ENCODE results near the gene ANKRD13B. TPM values are rescaled to one million over a fixed set of nuclear protein-coding genes. Genes with fewer than 3 reads are reported as not detected.

Gene ANKRD13B
- polyA plus RNA-seq, 1 donor: 14.4 TPM

GRCh38 chr17:29581583-29582253 is 11.2 kb upstream of the ANKRD13B start:
- no peak for DNase-seq (ENCODE audit: low read depth)

GRCh38 chr17:29582254-29582765 is 10.6 kb upstream of the ANKRD13B start:
- DNase-seq (ENCODE audit: low read depth): no peak

- DNase-seq (ENCODE audit: low read depth): no peak
These were observed 10.2 kb upstream of the ANKRD13B start for GRCh38 chr17:29582772-29583171.

DNA sequence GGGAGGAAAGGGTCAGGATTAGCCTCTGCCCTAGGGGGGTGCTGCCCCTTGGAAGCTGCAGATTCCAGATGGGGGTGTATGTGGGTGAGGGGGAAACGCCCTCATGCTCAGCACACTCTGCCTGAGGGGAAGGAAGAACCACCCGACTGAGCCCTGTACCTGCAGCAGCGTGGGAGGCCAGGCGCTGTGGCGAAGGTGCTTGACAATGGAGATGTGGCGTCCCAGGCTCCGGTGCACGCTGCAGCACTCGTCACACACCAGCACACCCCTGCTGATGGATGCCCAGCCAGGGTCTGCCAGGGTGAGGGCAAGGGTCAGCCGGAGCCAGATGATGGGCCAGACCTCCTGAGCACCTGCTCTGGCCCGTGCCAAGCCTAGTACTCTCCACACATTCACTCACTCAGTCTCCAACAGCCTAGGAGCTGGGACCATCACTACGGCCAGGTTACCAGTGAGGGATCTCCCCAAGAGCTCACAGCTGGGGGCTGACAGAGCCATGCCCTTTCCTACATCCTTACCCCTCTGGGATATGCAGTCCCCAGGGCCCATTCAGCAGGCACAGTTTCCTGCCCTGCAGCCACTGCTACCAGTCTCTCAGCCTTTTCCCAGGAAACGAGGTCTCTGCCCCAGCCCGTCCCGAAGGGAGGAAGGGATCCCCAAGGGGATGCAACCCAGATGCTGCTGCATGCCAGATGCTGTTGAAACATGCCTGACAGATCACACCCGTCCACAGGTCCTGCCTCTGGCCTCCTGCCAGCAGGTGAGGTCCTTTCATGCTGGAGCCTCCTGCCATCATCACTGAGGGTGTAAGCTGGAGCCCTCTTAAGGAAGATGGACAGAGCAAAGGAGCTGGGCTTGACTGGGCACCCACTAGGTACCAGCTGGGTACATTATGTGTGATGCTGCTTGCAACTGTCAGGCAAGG is 9.3 kb upstream of the ANKRD13B start:
- no peak for DNase-seq (ENCODE audit: low read depth)

DNA sequence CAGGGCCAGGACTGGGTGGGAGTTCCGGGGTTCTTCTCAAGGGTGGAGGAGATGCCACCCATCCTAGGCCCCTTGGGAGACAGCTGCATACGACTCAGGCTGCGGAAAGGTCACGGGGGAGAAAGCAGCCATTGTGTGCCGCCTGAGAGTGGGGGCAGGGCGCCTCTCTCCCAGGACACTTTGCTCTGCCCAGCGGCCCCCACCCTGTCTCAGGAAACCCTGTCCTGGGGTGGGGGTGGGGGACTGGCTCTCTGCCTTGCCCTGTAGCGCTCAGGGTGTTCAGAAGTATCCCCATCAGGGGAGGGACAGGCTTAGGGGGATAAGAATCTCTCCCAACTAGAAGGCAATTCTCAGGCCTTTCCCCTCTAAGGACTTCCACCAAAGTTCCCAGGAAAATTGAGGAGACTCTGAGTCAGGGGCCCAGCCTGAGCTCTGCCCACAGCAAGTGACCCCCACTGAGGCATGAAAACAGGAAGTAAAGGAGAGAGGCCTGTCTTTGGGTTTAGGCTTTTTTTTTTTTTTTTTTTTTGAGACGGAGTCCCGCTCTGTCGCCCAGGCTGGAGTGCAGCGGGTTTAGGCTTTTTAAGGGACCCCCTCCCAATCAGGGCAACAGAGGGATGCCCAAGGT is 8.4 kb upstream of the ANKRD13B start:
- DNase-seq (ENCODE audit: low read depth): no peak

GRCh38 chr17:29585080-29585751 is 7.7 kb upstream of the ANKRD13B start:
- DNase-seq (ENCODE audit: low read depth): no peak

GRCh38 chr17:29586676-29587469 is 6.1 kb upstream of the ANKRD13B start:
- DNase-seq (ENCODE audit: low read depth): no peak

DNA sequence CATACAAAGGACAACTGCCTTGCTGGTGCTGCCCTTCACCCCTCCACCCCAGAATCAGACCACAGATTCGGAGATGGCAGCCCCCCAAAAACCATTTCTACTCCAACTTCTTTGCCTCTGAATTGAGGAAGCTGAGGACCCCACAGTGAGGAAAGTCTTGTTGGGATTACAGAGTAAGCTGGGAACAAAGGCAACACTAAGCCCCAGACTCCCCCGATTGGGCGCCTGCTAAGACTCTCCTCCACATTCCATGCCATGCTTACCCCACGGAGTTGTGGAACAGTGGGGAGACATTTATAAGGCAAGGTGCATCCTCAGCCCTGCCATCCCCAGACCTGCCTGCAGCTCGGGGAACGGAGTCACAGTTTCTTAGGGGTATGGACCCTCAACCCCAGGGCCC is 5.3 kb upstream of the ANKRD13B start:
- DNase-seq (ENCODE audit: low read depth): no peak

DNA sequence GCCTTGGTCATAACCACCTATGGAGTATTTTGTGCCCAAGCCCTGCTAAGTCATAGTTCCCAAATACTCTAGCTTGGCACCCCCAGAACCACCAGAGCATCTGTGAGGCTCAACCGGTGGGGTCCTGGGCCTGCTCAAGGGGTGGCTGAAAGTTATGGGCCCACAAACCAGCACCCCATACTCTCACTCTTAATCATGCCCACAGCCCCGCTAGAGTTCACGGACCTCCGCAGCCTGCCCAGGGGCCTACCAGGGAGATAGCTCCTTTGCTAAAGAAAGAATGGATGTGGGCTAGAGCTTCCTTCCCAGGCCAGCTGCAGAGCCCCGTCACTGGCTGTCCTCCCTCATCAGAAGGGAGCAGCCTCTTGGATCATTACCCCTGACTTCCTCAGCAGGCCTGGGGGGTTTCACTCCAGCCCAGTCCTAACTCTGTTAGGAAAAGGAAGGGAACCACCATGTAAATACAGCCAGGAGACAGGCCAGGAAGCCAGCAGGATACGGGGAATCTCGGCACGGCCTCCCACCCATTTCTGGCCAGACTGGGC is 4.8 kb upstream of the ANKRD13B start:
- DNase-seq (ENCODE audit: low read depth): no peak

DNA sequence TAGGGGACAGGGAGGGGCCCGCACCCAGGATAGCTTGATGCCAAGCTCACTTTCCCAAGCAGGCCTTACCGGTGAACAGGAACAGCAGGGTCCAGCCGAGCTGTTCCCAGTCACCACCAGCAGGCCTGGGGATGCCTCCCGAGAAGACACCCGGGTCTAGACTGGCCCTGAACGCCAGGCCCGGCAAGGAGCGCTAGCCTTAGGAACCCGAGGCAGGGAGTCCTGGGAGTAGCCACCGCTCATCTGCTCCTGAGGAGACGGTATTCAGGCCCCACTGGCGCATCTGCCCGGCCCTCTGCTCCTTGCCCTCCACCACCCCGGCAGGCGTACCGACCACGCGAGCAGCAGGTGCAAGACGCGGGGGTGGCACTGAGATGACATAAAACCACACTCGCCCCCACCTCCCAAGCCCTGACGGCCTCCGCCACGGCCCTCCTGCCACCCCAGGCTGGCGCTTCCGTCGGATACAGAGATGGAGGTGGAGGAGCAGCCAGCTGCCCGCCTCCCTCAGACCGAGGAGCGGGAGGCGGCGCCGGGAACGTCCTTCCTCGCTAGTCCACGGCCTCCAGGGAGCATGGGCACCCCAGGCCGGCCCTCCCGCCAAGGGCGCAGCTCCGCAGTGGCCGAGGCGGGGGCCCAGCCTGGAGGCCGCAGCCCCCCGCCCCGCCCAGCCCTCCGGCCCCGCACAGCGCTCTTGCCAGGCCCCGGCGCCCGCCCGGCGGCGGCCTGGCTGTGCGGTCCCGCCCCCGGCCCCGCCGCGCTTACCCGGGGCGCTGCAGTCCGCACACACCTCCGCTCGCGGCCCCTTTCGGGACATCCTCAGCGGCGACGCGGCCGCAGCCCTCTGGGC is 4.1 kb upstream of the ANKRD13B start:
- no peak for DNase-seq (ENCODE audit: low read depth)

DNA sequence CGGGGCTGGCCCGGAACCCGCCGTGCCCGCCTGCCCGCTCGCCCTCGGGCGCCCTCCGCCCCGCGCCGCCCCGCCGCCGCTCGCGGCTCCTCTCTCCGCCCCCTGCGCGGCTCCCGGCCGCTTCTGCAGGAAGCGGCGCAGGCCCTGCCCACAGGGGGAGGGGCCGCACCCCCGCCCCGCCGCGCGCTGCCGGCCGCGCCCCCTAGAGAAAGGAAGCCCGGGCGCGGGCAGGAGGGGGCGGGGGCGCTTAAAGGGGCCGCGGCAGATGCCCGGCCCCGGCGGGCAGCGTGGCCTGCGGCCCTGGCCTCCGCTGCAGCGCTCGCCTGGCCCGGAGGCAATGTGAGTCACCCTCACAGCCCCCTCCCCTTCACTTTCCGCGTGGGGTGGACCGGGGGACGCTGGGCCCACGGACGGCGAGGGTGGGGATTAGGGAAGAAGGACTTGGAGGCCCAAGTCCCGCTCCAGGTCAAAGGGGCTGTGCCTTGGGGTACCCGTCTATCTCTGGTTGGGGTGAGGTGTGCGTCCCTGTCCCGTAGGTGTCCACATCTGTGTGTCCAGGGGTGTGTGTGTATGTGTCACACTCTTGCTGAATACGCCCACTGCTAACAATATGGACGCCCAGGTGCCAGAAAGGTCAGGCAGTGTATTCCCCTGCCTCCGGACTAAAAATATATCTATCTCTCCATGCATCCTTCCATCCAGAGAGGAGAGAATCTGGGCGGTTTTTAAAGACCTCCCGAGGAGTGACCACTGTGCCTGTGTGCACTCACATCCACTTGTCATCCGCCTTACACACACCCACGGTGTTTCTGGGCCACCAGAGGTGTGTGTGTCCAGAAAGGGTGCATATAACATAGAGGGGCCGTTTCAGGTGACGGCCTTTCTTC is 3.2 kb upstream of the ANKRD13B start, which contains the start of gene GIT1:
TSS of gene GIT1 (minus strand) at position 125 of the 887 bp plus-strand sequence. CDS start 270 bp downstream, outside the sequence.
- no peak for DNase-seq (ENCODE audit: low read depth)

DNA sequence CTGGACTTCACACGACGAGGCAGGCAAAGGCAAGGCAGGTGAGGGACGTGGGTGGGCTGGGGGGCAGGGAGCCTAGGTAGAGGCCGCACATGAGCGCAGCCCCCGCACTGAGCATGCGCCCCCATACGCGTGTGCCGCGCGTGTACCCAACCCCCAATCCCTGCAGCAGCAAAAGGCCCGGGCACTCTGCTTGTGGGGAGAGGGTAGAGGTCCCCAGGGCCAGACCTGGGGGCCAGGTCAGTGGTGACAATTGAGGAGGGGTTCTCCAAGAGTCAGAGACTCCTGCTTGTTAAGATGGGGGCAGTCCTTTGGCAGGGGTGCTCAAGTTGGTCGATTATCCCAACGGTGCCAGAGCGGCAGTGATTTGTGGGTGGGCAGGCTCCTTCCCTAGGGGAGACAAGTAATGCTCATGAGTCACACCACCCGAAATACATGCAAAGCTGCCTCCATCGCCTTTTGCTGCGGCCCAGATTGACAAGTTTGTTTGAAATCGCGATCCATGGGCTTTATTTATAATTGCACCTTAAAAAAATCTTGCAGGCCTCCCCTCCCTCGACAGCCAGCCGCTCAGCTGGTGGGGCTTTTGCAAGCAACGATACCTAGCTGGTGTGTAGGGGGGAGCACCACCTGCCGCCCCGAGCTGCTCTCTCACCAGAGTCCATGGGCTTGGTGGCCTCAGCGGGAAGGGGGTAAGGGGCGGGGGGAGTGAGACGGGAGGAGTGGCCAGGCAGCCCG is 2.4 kb upstream of the ANKRD13B start:
- no peak for DNase-seq (ENCODE audit: low read depth)

- no peak for DNase-seq (ENCODE audit: low read depth)
These were observed 1.7 kb upstream of the ANKRD13B start for GRCh38 chr17:29591146-29591736.

DNA sequence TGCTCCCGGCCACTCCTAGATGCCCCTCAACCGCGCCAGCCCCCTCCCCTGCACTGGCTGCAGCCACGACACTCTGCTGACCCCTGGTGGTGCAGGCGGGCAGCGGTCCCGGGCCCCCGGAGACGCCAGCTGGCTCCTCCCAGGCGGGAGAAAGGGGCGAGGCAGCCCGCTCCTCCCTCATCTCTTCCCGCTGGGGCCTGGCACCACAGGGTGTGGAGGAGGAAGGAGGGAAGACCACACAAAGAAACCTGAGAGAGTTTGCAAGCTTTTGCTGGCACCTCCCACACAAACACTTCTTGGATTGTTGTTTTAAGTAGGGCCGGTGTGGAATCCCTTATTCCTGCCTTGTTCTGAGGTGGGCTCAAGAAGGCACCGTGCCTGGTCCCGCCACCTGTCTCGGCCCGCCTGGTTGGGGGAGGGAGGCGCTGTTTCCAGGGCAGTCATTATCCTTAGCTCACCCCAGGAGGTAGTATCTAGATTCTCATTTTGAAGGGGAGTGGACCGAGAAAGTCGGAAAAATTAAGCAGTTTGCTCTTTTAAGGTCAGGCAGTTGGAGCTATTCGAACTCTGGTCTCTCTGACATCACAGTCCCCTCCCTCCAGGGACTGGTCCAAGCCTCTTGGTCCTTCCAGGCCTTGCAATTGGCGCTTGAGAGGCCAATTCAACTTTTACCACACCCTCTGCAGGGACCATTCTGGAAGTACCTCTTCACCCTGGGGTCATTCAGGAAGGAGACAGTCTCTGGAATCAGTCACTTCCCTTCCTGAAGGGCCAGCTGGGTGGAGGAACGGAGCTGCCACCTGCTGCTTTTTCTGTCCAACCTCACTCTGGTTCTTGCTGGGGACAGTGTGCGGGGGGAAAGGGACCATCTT is 959 bp upstream of the ANKRD13B start:
- no peak for DNase-seq (ENCODE audit: low read depth)

DNA sequence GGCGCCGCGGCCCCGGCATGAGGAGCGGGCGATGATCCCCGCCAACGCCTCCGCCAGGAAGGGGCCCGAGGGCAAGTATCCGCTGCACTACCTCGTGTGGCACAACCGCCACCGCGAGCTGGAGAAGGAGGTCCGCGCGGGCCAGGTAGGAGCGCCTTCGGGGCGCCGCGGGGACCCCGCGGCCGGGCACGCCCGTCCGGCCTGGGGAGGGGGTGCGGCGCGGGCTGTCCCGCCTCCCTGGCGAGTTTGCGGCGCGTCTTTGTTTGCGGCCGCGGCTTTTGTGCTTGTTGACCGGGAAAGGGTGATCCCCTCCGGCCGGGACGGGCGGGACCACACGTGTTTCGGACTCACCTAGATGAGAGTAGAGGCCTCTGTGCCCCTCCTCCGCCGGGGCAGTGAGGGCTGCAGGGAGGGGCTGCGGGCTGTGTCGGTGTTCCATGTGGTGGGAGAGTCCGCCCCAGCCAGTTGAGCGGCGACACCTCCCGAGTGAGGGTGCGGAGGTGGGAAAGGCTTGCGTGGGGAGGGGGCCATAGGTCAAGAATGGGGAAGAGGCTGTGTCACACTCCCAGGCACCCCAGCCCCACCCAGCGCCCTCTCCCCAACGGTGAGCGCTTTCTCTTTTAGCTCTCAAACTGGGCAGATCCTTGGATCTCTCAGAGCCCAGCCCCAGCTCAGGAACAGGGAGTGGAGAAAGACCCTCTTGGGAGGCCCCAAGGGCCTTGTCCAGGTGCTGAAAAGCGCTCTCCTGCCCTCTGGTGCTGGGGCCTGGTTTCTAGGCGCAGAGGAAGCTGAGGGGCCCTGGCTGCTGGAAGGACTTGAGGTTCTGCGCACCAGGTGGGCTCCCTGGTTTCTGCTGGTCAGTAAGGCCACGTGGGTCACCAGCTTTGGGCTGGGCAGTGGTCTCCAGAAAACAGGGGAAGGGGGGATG is 923 bp downstream of the ANKRD13B start:
- DNase-seq (ENCODE audit: low read depth): no peak

Measured in forelimb muscle (tissue), 1 donor.